ES-I3 (cell line): ENCODE results near the gene RNASE11.
A peak's percentile ranks its signal among the peaks of the same experiment; 100 is the strongest.
"Not testable (repeated sequence)": the region's sequence is repeated elsewhere in the genome, so short reads cannot be mapped to it uniquely, and the experiment has no call there.

Source experiments
- H3K36me3 ChIP-seq: 2 replicates; pipeline ENCODE4 v1.6.1; 2013; ENCODE audit warnings: mild to moderate bottlenecking, low read length, control low read depth, moderate library complexity; ENCODE audit not compliant: insufficient read depth
- H3K4me1 ChIP-seq: 2 replicates; pipeline ENCODE4 v1.6.1; 2013; ENCODE audit warnings: mild to moderate bottlenecking, control low read depth, low read length; ENCODE audit not compliant: insufficient read depth
- H3K9ac ChIP-seq: 2 replicates; pipeline ENCODE4 v1.6.1; 2013; ENCODE audit warnings: low read depth, mild to moderate bottlenecking, low read length, moderate library complexity
- H3K9me3 ChIP-seq: 2 replicates; pipeline ENCODE4 v1.6.1; 2013; ENCODE audit warnings: mild to moderate bottlenecking, low read length, moderate library complexity; ENCODE audit not compliant: control insufficient read depth, insufficient read depth

Gene RNASE11

GRCh38 chr14:20578784-20579502, 8.9 kb downstream of the RNASE11 start:
- peaks cover 48% of the 10 kb centered on the region for H3K4me1 ChIP-seq
- no peak overlapping the region for H3K9ac ChIP-seq
- no peaks in the 10 kb centered on the region for H3K9me3 ChIP-seq
- H3K36me3 ChIP-seq, result no peaks in the 10 kb centered on the region

- Histone ChIP-seq H3K9me3 (no peaks in the 10 kb centered on the region), H3K36me3 (no peaks in the 10 kb centered on the region), H3K9ac (no peak overlapping the region), H3K4me1 (peaks cover 42% of the 10 kb centered on the region)
Measured at GRCh38 chr14:20578325-20578724, 9.5 kb downstream of the RNASE11 start.

DNA sequence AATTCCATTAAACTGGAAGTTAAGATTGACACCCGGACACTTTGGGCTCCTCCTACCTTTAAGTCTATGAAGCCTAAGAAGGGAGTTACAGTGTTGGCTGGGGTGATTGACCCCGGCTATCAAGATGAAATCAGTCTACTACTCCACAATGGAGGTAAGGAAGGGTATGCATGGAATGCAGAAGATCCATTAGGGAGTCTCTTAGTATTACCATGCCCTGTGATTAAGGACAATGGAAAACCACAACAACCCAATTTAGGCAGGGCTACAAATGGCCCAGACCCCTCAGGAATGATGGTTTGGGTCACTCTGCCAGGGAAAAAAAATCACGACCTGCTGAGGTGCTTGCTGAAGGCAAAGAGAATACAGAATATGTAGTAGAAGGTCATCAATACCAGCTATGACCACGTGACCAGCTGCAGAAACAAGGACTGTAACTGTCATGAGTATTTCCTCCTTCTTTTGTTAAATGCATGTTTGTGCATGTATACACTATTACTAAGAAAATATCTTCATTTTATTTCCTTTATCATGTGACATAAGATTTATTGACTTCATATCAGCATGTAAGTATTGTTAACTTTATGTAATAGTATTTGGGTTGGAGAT, 15.3 kb downstream of the RNASE11 start:
- H3K36me3 ChIP-seq, H3K4me1 ChIP-seq, H3K9ac ChIP-seq: not testable (repeated sequence)
- H3K9me3 ChIP-seq, result peaks cover 19% of the 10 kb centered on the region

GRCh38 chr14:20570720-20571119, 17.1 kb downstream of the RNASE11 start:
- H3K9ac ChIP-seq, H3K4me1 ChIP-seq, H3K36me3 ChIP-seq: not testable (repeated sequence)
- H3K9me3 ChIP-seq, result peaks cover 19% of the 10 kb centered on the region

GRCh38 chr14:20569865-20570264, 17.9 kb downstream of the RNASE11 start:
- not testable (repeated sequence) for H3K9ac ChIP-seq, H3K36me3 ChIP-seq, H3K4me1 ChIP-seq
- peaks cover 19% of the 10 kb centered on the region for H3K9me3 ChIP-seq

GRCh38 chr14:20569066-20569465, 18.7 kb downstream of the RNASE11 start:
- Histone ChIP-seq H3K9me3 (peaks cover 19% of the 10 kb centered on the region), H3K9ac (no peak overlapping the region), H3K36me3 (no peaks in the 10 kb centered on the region; the same call in 1 of the 2 replicates), H3K4me1 (peaks cover 4% of the 10 kb centered on the region; the same call in 1 of the 2 replicates)

DNA sequence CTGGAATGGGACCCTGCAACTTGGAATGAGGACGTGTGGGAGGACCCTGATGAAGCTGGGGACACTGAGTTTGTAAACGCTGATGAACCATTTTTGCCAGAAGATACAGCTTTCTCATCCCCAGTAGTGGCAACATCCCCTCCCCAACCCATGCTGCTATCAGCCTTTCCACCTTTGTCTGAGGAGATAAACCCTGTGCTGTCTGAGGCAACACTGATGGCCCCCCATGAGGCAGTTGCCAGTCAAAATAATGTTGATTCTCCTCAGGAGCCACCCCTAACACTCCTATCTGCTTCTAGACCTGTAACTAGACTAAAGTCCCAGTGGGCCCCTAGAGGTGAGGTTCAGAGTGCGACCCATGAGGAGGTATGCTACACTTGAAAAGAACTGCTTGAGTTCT, 19.4 kb downstream of the RNASE11 start:
- no peak overlapping the region for H3K9ac ChIP-seq
- peaks cover 4% of the 10 kb centered on the region; the same call in 1 of the 2 replicates for H3K4me1 ChIP-seq
- no peaks in the 10 kb centered on the region; the same call in 1 of the 2 replicates for H3K36me3 ChIP-seq
- H3K9me3 ChIP-seq, result peaks cover 19% of the 10 kb centered on the region

DNA sequence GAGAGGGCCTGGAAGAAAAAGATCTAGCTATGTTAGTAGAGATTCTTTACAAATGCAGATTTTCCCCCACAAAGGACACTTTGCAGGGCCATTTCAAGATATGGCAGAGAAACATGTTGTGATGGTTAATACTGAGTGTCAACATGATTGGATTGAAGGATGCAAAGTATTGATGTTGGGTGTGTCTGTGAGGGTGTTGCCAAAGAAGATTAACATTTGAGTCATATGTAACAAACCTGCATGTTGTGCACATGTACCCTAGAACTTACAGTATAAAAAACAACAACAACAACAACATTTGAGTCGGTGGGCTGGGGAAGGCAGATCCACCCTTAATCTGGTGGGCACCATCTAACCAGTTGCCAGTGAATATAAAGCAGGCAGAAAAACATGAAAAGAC, 20.6 kb downstream of the RNASE11 start:
- not testable (repeated sequence) for H3K9ac ChIP-seq, H3K4me1 ChIP-seq, H3K36me3 ChIP-seq
- H3K9me3 ChIP-seq, result peaks cover 19% of the 10 kb centered on the region

- H3K4me1 ChIP-seq, result 0 out of 2 replicates have a peak, but pooled peaks cover 10% of the 10 kb centered on the region
- no peaks in the 10 kb centered on the region for H3K36me3 ChIP-seq
- peaks cover 17% of the 10 kb centered on the region for H3K9me3 ChIP-seq
- H3K9ac ChIP-seq, result no peak overlapping the region
Measured at GRCh38 chr14:20564501-20564997, 23.3 kb downstream of the RNASE11 start.

- Histone ChIP-seq H3K4me1 (peaks cover 13% of the 10 kb centered on the region), H3K36me3 (no peaks in the 10 kb centered on the region), H3K9ac (no peak overlapping the region), H3K9me3 (peaks cover 11% of the 10 kb centered on the region)
Measured at GRCh38 chr14:20563971-20564370, 23.8 kb downstream of the RNASE11 start.

- Histone ChIP-seq H3K9me3 (no peaks in the 10 kb centered on the region), H3K36me3 (no peaks in the 10 kb centered on the region), H3K4me1 (peaks cover 35% of the 10 kb centered on the region), H3K9ac (peak within 1 kb of the TSS; percentile 11; the same call in 1 of the 2 replicates)
Measured at GRCh38 chr14:20560961-20561360, 26.8 kb downstream of the RNASE11 start, which contains the start of gene RNASE9. Gene RNASE9 (minus strand): TSS chr14:20561047.

DNA sequence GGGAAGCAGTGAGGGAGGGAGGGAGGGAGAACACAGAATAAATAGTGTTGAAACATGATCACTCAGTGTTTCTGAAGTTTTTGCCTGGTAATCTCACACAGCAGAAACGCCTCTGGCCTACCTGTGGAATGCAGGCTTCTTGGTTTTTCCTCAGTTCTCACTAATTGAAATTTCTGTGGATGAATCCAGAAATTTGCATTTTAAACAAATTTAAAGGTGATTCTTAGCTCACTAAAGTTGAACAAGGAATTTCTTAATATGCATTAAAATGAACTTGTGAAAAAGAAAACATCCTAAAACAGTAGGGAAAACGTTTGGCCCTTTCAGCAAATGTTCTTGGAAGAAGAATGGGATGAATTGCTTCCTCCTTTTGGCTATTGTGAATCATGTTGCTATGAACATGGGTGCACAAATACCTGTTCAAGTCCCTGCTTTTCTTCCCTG, 28.3 kb downstream of the RNASE11 start:
- Histone ChIP-seq H3K9me3 (no peaks in the 10 kb centered on the region), H3K4me1 (peaks cover 36% of the 10 kb centered on the region), H3K9ac (peak overlapping the region; percentile 11; the same call in 1 of the 2 replicates), H3K36me3 (no peaks in the 10 kb centered on the region)

- H3K36me3 ChIP-seq, result no peaks in the 10 kb centered on the region
- no peak overlapping the region for H3K9ac ChIP-seq
- no peaks in the 10 kb centered on the region for H3K9me3 ChIP-seq
- peaks cover 36% of the 10 kb centered on the region for H3K4me1 ChIP-seq
Measured at GRCh38 chr14:20557212-20557542, 30.6 kb downstream of the RNASE11 start.

DNA sequence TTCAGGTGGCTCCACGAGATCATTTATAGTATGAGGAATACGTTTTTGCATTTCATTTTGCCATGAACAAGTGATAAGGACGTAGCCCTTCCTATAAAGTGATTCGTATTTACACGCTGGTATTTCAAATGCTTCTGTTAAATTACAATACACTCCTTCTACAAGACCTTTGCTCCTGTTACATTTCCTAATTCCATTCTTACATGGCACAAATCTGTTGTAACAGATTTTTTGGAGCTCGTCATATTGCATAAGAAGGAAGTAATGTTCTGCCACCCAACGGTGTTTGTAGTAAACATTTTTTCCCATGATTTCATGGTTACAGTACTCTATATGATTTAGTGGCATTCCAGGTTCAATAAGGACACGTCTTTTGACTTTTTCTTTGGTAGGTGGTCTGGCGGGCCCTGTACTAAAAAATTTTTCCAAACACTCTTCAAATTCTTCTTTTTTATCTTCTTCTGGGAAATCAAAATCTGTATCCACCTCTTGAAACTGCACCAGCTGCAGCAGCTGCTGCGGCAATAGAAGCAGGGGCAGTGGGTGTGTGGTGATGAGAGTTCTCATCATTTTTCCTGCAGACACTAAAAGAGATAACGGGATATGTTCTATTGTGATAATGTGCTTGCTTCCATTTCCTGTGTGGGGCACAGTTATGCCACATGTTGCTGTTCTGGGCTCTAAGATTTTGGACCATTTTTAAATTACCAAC, 31.1 kb downstream of the RNASE11 start:
- Histone ChIP-seq H3K36me3 (no peaks in the 10 kb centered on the region), H3K4me1 (peaks cover 36% of the 10 kb centered on the region), H3K9me3 (no peaks in the 10 kb centered on the region), H3K9ac (no peak overlapping the region)
